Neural progenitor cell (in vitro differentiated cells): ENCODE data around the gene ODAD4. TPM values are rescaled to one million over a fixed set of nuclear protein-coding genes. Genes with fewer than 3 reads are reported as not detected.

ENCODE experiments used
- DNase-seq: peaks from one replicate; pipeline ENCODE4 v3.0.0-alpha.2; 2016; ENCODE audit warnings: low spot score
- H2AFZ ChIP-seq: fragments of 200-600 bp; sonication (generic); replicated peaks from 2 replicates; pipeline ENCODE4 v1.6.1; 2016; ENCODE audit warnings: antibody characterized with exemption
- H3F3A ChIP-seq: fragments of 200-600 bp; sonication (generic); 2 replicates; pipeline ENCODE4 v1.6.1; 2016; ENCODE audit warnings: antibody characterized with exemption, low read depth
- H3K27ac ChIP-seq: fragments of 200-600 bp; sonication (generic); 2 replicates; pipeline ENCODE4 v1.5.1; 2016; ENCODE audit warnings: mild to moderate bottlenecking
- H3K27me3 ChIP-seq: fragments of 200-600 bp; sonication (generic); 2 replicates; pipeline ENCODE4 v1.6.1; 2016; ENCODE audit warnings: mild to moderate bottlenecking, moderate library complexity
- H3K36me3 ChIP-seq: fragments of 200-600 bp; sonication (generic); 2 replicates; pipeline ENCODE4 v1.5.1; 2016
- H3K4me1 ChIP-seq: fragments of 200-600 bp; sonication (generic); 2 replicates; pipeline ENCODE4 v1.6.1; 2016; ENCODE audit warnings: mixed run types
- H3K4me2 ChIP-seq: fragments of 200-600 bp; sonication (generic); 2 replicates; pipeline ENCODE4 v1.6.1; 2016
- H3K4me3 ChIP-seq: fragments of 200-600 bp; sonication (generic); 2 replicates; pipeline ENCODE4 v1.5.1; 2016
- H3K79me2 ChIP-seq: fragments of 200-600 bp; sonication (generic); 2 replicates; pipeline ENCODE4 v1.6.1; 2016; ENCODE audit warnings: low read depth
- H3K9ac ChIP-seq: fragments of 200-600 bp; sonication (generic); 2 replicates; pipeline ENCODE4 v1.6.1; 2016
- H3K9me3 ChIP-seq: fragments of 200-600 bp; sonication (generic); 2 replicates; pipeline ENCODE4 v1.5.1; 2016; ENCODE audit warnings: low read depth
- H4K20me1 ChIP-seq: fragments of 200-600 bp; sonication (generic); 2 replicates; pipeline ENCODE4 v1.6.1; 2016; ENCODE audit warnings: low read depth
- H3K27ac Mint-ChIP-seq: 3 replicates; pipeline ENCODE4 v1.8.0; 2021; ENCODE audit warnings: mixed read lengths
- H3K27me3 Mint-ChIP-seq: 2 replicates; pipeline ENCODE4 v1.8.0; 2022; ENCODE audit warnings: low read depth, mild to moderate bottlenecking, inconsistent platforms, moderate library complexity, mixed read lengths; ENCODE audit not compliant: insufficient read depth
- H3K36me3 Mint-ChIP-seq: 3 replicates; pipeline ENCODE4 v1.8.0; 2021; ENCODE audit warnings: mixed read lengths
- H3K4me1 Mint-ChIP-seq: 3 replicates; pipeline ENCODE4 v1.8.0; 2021; ENCODE audit warnings: mixed read lengths
- H3K4me3 Mint-ChIP-seq: 3 replicates; pipeline ENCODE4 v1.8.0; 2021; ENCODE audit warnings: mild to moderate bottlenecking, moderate library complexity, mixed read lengths
- H3K9me3 Mint-ChIP-seq: 3 replicates; pipeline ENCODE4 v1.8.0; 2020; ENCODE audit warnings: mixed read lengths
- CTCF ChIP-seq: fragments of 200-600 bp; sonication (generic); IDR thresholded peaks from 2 replicates; pipeline ENCODE4 v1.5.1; 2017; ENCODE audit warnings: antibody characterized with exemption, mild to moderate bottlenecking
- EZH2 ChIP-seq: fragments of 200-600 bp; sonication (generic); IDR thresholded peaks from 2 replicates; pipeline ENCODE4 v1.6.1; 2017; ENCODE audit warnings: antibody characterized with exemption, mild to moderate bottlenecking, moderate library complexity
- EZH2phosphoT487 ChIP-seq: fragments of 200-600 bp; sonication (generic); IDR thresholded peaks from 2 replicates; pipeline ENCODE4 v1.6.1; 2017; ENCODE audit warnings: antibody characterized with exemption
- total RNA-seq: library from RNA; depleted of rRNA; stranded (reverse); fragments of >200 nt; gene quantifications from 2 replicates; pipeline ENCODE4 v1.2.3, GENCODE V29; 2015; ENCODE audit warnings: low replicate concordance

ODAD4 gene
- 4.1 and 4.6 TPM in 2 replicates for total RNA-seq

GRCh38 chr17:41930009-41930832 lies at the start of gene ODAD4:
Gene ODAD4, plus strand, starts transcription at chr17:41930617. Its CDS starts 107 bp downstream, at chr17:41930724.
- peaks cover 21% of the 10 kb centered on the region for H3K4me1 Mint-ChIP-seq

GRCh38 chr17:41882756-41883155 lies 47.7 kb upstream of the ODAD4 start:
- H3F3A ChIP-seq, result peaks cover 56% of the 10 kb centered on the region
- H4K20me1 ChIP-seq, result peaks cover 20% of the 10 kb centered on the region

More at GRCh38 chr17:41930009-41930832, at the start of gene ODAD4:
- Histone ChIP-seq H3K79me2 (peaks cover 16% of the 10 kb centered on the region), H4K20me1 (no peaks in the 10 kb centered on the region), H3K4me3 (peak within 1 kb of the TSS; percentile 71), H3K36me3 (no peaks in the 10 kb centered on the region), H3K9me3 (no peaks in the 10 kb centered on the region), H2AFZ (peak within 1 kb of the TSS; percentile 84), H3K27me3 (no peaks in the 10 kb centered on the region), H3K4me2 (peak within 1 kb of the TSS; percentile 86), H3K9ac (peak within 1 kb of the TSS; percentile 52), H3K27ac (peak within 1 kb of the TSS; percentile 15), H3K4me1 (peaks cover 9% of the 10 kb centered on the region), H3F3A (peaks cover 8% of the 10 kb centered on the region)
- TF ChIP-seq CTCF, result peak; percentile 47
- no peak for TF ChIP-seq EZH2phosphoT487
- peak; percentile 97 for DNase-seq
- Mint-ChIP-seq H3K4me3 (peak within 1 kb of the TSS; percentile 98), H3K9me3 (no peaks in the 10 kb centered on the region), H3K27me3 (peaks cover 6% of the 10 kb centered on the region), H3K36me3 (peaks cover 3% of the 10 kb centered on the region), H3K27ac (peak within 1 kb of the TSS; percentile 94)

GRCh38 chr17:41885733-41886132 lies 44.7 kb upstream of the ODAD4 start:
- TF ChIP-seq EZH2phosphoT487 (no peak), EZH2 (no peak), CTCF (peak; percentile 64)
- Histone ChIP-seq H3K4me2 (peak overlapping the region; percentile 64), H4K20me1 (peaks cover 20% of the 10 kb centered on the region), H3K27ac (peak overlapping the region; percentile 74), H3F3A (peaks cover 64% of the 10 kb centered on the region), H3K9ac (no peak overlapping the region), H3K4me1 (peaks cover 6% of the 10 kb centered on the region), H3K36me3 (peaks cover 31% of the 10 kb centered on the region), H3K79me2 (peaks cover 21% of the 10 kb centered on the region), H3K9me3 (no peaks in the 10 kb centered on the region), H3K27me3 (no peaks in the 10 kb centered on the region), H2AFZ (no peak overlapping the region), H3K4me3 (no peak overlapping the region)
- Mint-ChIP-seq H3K27ac (no peak overlapping the region), H3K36me3 (peaks cover 37% of the 10 kb centered on the region), H3K4me1 (peaks cover 11% of the 10 kb centered on the region), H3K4me3 (no peak overlapping the region), H3K9me3 (no peaks in the 10 kb centered on the region), H3K27me3 (no peaks in the 10 kb centered on the region)
- peak; percentile 90 for DNase-seq

More at GRCh38 chr17:41882756-41883155, 47.7 kb upstream of the ODAD4 start:
- H3K9ac ChIP-seq, result no peak overlapping the region
- H2AFZ ChIP-seq, result no peak overlapping the region
- peaks cover 22% of the 10 kb centered on the region for H3K79me2 ChIP-seq
- H3K27me3 ChIP-seq, result no peaks in the 10 kb centered on the region
- no peak overlapping the region for H3K27ac ChIP-seq
- no peak overlapping the region for H3K4me3 Mint-ChIP-seq
- H3K4me1 Mint-ChIP-seq, result peaks cover 11% of the 10 kb centered on the region
- H3K27me3 Mint-ChIP-seq, result no peaks in the 10 kb centered on the region
- H3K4me2 ChIP-seq, result no peak overlapping the region
- H3K4me1 ChIP-seq, result peaks cover 6% of the 10 kb centered on the region
- no peak for DNase-seq
- H3K36me3 Mint-ChIP-seq, result peaks cover 46% of the 10 kb centered on the region
- no peak overlapping the region for H3K27ac Mint-ChIP-seq
- H3K9me3 ChIP-seq, result no peaks in the 10 kb centered on the region
- no peak overlapping the region for H3K4me3 ChIP-seq
- H3K36me3 ChIP-seq, result peaks cover 31% of the 10 kb centered on the region
- no peak for TF ChIP-seq CTCF
- TF ChIP-seq EZH2, result no peak
- TF ChIP-seq EZH2phosphoT487, result no peak
- H3K9me3 Mint-ChIP-seq, result no peaks in the 10 kb centered on the region
